ENCODE results near the gene TSPAN31. TPM values are rescaled to one million over a fixed set of nuclear protein-coding genes. Genes with fewer than 3 reads are reported as not detected.

The TSPAN31 gene
- total and polyA plus RNA-seq, 3 donors from 2014 or later: 25.4 to 33.0 (median 30.8) TPM

DNA sequence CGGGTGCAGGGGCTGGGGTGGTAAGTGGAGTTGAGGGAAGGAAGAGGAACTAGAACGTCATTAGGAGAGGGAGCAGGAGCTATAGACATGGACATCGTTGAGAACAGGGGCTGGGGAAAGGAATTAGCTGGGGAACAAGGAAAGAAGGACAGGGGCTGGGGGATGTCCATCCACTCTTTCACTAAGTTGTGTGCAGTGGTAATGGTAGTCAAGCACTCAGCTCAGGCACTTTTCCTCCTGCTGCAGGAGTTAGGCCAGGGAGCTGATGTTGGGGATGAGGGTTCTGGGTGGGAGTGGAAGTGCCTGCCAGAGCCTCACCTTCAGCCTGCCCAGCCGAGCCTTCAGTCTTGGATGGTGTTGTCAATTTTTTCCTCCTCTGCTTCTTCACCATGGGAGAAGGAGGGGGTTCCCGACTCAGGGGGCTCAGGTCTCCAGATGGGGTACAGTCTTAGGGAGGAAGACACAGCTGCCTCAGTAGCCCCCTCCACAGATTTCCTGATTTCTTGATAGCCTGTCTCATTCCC is 15.5 kb upstream of the TSPAN31 start:
- no peaks in the 10 kb centered on the region for H3K9me3 ChIP-seq
- peaks cover 9% of the 10 kb centered on the region for H3K4me1 ChIP-seq
- DNase-seq: no peak
- WGBS, 2 donors: 64 to 65% methylated on average over 5 of the region's 5 CpGs
- intact Hi-C loops (cut with DNase I; ENCODE audit: low total_unique reads): no loop called here
- TF ChIP-seq, protein P1, sequence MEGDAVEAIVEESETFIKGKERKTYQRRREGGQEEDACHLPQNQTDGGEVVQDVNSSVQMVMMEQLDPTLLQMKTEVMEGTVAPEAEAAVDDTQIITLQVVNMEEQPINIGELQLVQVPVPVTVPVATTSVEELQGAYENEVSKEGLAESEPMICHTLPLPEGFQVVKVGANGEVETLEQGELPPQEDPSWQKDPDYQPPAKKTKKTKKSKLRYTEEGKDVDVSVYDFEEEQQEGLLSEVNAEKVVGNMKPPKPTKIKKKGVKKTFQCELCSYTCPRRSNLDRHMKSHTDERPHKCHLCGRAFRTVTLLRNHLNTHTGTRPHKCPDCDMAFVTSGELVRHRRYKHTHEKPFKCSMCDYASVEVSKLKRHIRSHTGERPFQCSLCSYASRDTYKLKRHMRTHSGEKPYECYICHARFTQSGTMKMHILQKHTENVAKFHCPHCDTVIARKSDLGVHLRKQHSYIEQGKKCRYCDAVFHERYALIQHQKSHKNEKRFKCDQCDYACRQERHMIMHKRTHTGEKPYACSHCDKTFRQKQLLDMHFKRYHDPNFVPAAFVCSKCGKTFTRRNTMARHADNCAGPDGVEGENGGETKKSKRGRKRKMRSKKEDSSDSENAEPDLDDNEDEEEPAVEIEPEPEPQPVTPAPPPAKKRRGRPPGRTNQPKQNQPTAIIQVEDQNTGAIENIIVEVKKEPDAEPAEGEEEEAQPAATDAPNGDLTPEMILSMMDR (IDR thresholded peaks at IDR 0.05): no peak
- no peak for TF ChIP-seq POLR2A (IDR thresholded peaks at IDR 0.05)
- H3K4me3 ChIP-seq: no peak overlapping the region
- H3K36me3 ChIP-seq (ENCODE audit: low read depth, missing control alignments): no peaks in the 10 kb centered on the region
- no peak overlapping the region for H3K27ac ChIP-seq
- no peaks in the 10 kb centered on the region for H3K27me3 ChIP-seq

DNA sequence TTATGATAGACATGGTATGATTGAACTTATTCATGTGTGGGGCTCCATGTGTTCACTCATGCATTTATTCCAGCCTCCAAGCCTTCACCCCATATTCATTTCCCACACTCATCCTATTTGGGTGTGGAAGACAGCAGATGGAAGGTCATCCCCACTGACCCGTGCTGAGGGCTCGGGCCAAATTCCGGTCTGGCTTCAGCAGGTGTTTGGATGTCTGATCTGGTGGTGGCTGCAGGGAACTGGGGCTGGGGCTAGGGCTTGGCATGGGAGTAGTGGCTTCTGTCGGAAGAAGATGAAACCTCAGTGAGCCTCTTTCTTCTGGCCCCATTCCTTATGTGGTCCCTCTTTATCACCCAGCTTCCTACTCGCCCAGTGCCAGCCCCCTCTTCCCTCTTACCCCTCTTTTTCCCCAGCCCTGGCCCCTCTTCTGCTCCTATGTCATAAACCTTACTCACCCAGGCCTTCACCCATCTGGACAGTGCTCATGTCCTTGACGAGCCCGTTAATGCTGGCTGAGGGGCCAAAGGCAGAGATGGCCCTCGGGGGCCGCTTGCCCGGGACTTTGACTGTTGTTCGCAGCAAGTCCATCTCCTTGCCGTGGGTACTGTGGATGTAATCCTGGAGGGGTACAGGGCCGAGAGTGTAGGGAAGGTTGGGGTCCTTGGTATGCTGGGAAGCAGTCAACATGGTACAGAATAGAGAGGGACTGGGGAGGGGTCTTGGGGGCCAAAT is 14.3 kb upstream of the TSPAN31 start:
- Histone ChIP-seq H3K27me3 (no peaks in the 10 kb centered on the region), H3K36me3 (ENCODE audit: low read depth, missing control alignments) (no peaks in the 10 kb centered on the region), H3K9me3 (no peaks in the 10 kb centered on the region), H3K4me3 (no peak overlapping the region), H3K27ac (no peak overlapping the region), H3K4me1 (peaks cover 9% of the 10 kb centered on the region)
- TF ChIP-seq, protein P1 (IDR thresholded peaks at IDR 0.05): no peak
- no peak for TF ChIP-seq POLR2A (IDR thresholded peaks at IDR 0.05)
- intact Hi-C loops (cut with DNase I; ENCODE audit: low total_unique reads): no loop called here
- WGBS, 2 donors: 87 to 94% methylated on average over 13 of the region's 13 CpGs
- DNase-seq: no peak

DNA sequence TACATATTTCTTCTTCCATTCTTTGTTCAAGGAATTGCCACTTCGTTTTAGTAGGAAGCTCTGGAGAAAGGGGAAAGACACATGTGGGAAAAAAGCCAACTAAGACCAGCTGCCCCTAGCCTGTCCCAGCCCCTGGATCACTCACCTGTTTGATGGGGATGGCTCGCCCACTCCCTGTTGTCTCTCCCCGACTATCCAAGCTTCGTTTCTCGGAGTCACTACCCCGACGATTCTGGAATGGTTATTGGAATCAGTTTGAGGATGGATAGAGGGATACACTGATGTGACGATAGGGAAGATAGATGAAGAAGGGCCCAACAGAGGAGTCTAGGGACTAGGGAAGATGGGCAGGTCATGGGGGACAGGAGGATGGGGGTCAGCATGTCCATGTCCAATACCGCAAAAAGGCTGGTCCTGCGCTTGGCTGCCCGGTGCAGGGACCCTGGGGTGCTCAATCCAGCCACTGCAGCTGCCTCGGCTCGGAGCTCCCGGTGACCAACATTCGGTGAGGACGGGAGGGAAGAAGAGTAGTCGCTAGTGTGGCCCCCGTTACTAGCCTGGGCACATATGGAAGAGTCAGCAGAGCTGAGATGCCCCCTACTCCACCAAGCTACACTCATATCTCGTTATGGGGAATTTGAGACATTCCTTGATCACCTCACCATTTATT is 13.3 kb upstream of the TSPAN31 start:
- 86 to 87% methylated on average over 19 of the region's 19 CpGs for WGBS, 2 donors
- TF ChIP-seq POLR2A (IDR thresholded peaks at IDR 0.05): no peak
- TF ChIP-seq, protein P1 (IDR thresholded peaks at IDR 0.05): no peak
- no peaks in the 10 kb centered on the region for H3K36me3 ChIP-seq (ENCODE audit: low read depth, missing control alignments)
- H3K4me3 ChIP-seq: no peak overlapping the region
- H3K4me1 ChIP-seq: peaks cover 9% of the 10 kb centered on the region
- no peaks in the 10 kb centered on the region for H3K9me3 ChIP-seq
- DNase-seq: no peak
- no peaks in the 10 kb centered on the region for H3K27me3 ChIP-seq
- intact Hi-C loops (cut with DNase I; ENCODE audit: low total_unique reads): no loop called here
- no peak overlapping the region for H3K27ac ChIP-seq

DNA sequence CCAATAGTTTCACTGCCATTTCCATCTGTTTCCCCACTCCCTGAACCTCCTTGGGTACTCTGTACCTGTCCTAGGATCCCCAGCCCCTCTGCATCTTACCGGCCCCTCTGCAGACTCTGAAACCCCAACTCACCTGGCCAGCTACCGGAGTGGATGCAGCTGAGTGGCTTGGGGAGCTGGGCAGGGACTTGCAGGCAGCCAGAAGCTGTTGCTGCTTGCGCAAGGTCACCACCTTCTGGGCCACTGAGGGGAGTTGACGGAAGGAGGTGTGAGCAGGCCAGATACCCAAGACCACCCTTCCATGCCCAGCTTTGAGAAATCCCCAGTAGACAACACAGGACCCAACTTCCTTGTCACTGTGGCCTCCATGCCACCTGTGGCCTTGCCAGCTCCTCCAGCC is 12.6 kb upstream of the TSPAN31 start:
- Histone ChIP-seq H3K4me1 (peaks cover 7% of the 10 kb centered on the region), H3K36me3 (ENCODE audit: low read depth, missing control alignments) (no peaks in the 10 kb centered on the region), H3K27me3 (no peaks in the 10 kb centered on the region), H3K27ac (no peak overlapping the region), H3K9me3 (no peaks in the 10 kb centered on the region), H3K4me3 (no peak overlapping the region)
- intact Hi-C loops (cut with DNase I; ENCODE audit: low total_unique reads): no loop called here
- 89% methylated on average over 4 of the region's 4 CpGs for WGBS, 2 donors
- DNase-seq: no peak
- TF ChIP-seq, protein P1 (IDR thresholded peaks at IDR 0.05): no peak
- TF ChIP-seq POLR2A (IDR thresholded peaks at IDR 0.05): no peak
